GM12878 (cell line): ENCODE data around the gene MRAS. TPM values are rescaled to one million over a fixed set of nuclear protein-coding genes. Genes with fewer than 3 reads are reported as not detected.

ENCODE experiments used
- BCL11A ChIP-seq: IDR thresholded peaks from 2 replicates; pipeline ENCODE4 v1.6.1; 2011; ENCODE audit warnings: low read depth, low read length
- BCL3 ChIP-seq: IDR thresholded peaks from 2 replicates; pipeline ENCODE4 v1.6.1; 2011; ENCODE audit warnings: borderline replicate concordance, low read depth, mild to moderate bottlenecking, moderate library complexity, low read length; ENCODE audit not compliant: insufficient read depth, poor library complexity, severe bottlenecking
- BCLAF1 ChIP-seq: fragments of 450-650 bp; IDR thresholded peaks from 2 replicates; pipeline ENCODE4 v1.6.1; 2017; ENCODE audit warnings: antibody characterized with exemption, mild to moderate bottlenecking, moderate library complexity
- FOXM1 ChIP-seq: IDR thresholded peaks from 2 replicates; pipeline ENCODE4 v1.6.1; 2012; ENCODE audit warnings: low read depth, mild to moderate bottlenecking, inconsistent platforms, low read length, moderate library complexity
- KDM1A ChIP-seq: fragments of 200-600 bp; sonication (generic); IDR thresholded peaks from 2 replicates; pipeline ENCODE4 v1.6.1; 2016; ENCODE audit warnings: borderline replicate concordance
- MEF2B ChIP-seq: fragments of 450-650 bp; IDR thresholded peaks from 2 replicates; pipeline ENCODE4 v1.6.1; 2018; ENCODE audit warnings: mild to moderate bottlenecking, moderate library complexity; ENCODE audit not compliant: partially characterized antibody, poor library complexity, severe bottlenecking
- MTA3 ChIP-seq: IDR thresholded peaks from 2 replicates; pipeline ENCODE4 v1.6.1; 2012; ENCODE audit warnings: low read length, inconsistent platforms, borderline replicate concordance
- MYC ChIP-seq: IDR thresholded peaks from 2 replicates; pipeline ENCODE4 v1.6.1; 2011; ENCODE audit warnings: mild to moderate bottlenecking, low read length, moderate library complexity, inconsistent platforms; ENCODE audit not compliant: insufficient read depth, insufficient replicate concordance, insufficient read length, severe bottlenecking
- NFYA ChIP-seq: IDR thresholded peaks from 2 replicates; pipeline ENCODE4 v1.6.1; 2011; ENCODE audit warnings: low read depth, mild to moderate bottlenecking, low read length, improper control_type of control experiment, borderline replicate concordance
- NFYB ChIP-seq: IDR thresholded peaks from 2 replicates; pipeline ENCODE4 v1.6.1; 2011; ENCODE audit warnings: low read depth, mild to moderate bottlenecking, low read length, improper control_type of control experiment, moderate library complexity; ENCODE audit not compliant: insufficient read depth
- NRF1 ChIP-seq: conservative IDR thresholded peaks from 2 replicates; pipeline ENCODE4 v1.6.1; 2011; ENCODE audit warnings: mild to moderate bottlenecking, low read depth, low read length, improper control_type of control experiment
- PAX8 ChIP-seq: fragments of 450-650 bp; IDR thresholded peaks from 2 replicates; pipeline ENCODE4 v1.6.1; 2017; ENCODE audit warnings: mild to moderate bottlenecking, moderate library complexity
- POU2F2 ChIP-seq: IDR thresholded peaks from 3 replicates; pipeline ENCODE4 v1.6.1; 2011; ENCODE audit warnings: low read depth, mild to moderate bottlenecking, low read length, borderline replicate concordance
- RB1 ChIP-seq: fragments of 450-650 bp; formaldehyde crosslinking; IDR thresholded peaks from 2 replicates; pipeline ENCODE4 v1.6.1; 2017; ENCODE audit warnings: mild to moderate bottlenecking, borderline replicate concordance
- RFX5 ChIP-seq: IDR thresholded peaks from 2 replicates; pipeline ENCODE4 v1.6.1; 2011; ENCODE audit warnings: low read depth, low read length, improper control_type of control experiment
- SREBF1 ChIP-seq: IDR thresholded peaks from 2 replicates; pipeline ENCODE4 v1.6.1; 2012; ENCODE audit warnings: mild to moderate bottlenecking, low read length
- SRF ChIP-seq, 2 experiments: IDR thresholded peaks; 2 replicates each; pipeline ENCODE4 v1.6.1; 2011; ENCODE audit warnings: low read depth in 2 of 2, low read length in 2 of 2, mild to moderate bottlenecking in 1 of 2, moderate library complexity in 1 of 2
- SUZ12 ChIP-seq: fragments of 200-600 bp; sonication (generic); IDR thresholded peaks from one replicate; pipeline ENCODE4 v1.6.1; 2018; ENCODE audit warnings: antibody characterized with exemption, mild to moderate bottlenecking; ENCODE audit not compliant: unreplicated experiment
- TCF7 ChIP-seq: IDR thresholded peaks from 2 replicates; pipeline ENCODE4 v1.6.1; 2014; ENCODE audit warnings: antibody characterized with exemption, borderline replicate concordance
- ZBTB4 ChIP-seq: fragments of 450-650 bp; formaldehyde crosslinking; IDR thresholded peaks from 2 replicates; pipeline ENCODE4 v1.4.0; 2022; ENCODE audit warnings: mild to moderate bottlenecking, moderate library complexity
- ZNF274 ChIP-seq: IDR thresholded peaks from one replicate; pipeline ENCODE4 v1.8.0; 2011; ENCODE audit not compliant: insufficient read length, insufficient read depth
- ZNF622 ChIP-seq: fragments of 450-650 bp; IDR thresholded peaks from 2 replicates; pipeline ENCODE4 v1.6.1; 2017; ENCODE audit warnings: mild to moderate bottlenecking, inconsistent platforms
- polyA plus RNA-seq, 11 experiments: library from polyadenylated mRNA; depleted of rRNA in 4 of 11; unstranded in 6 of 11; stranded (reverse) in 5 of 11; fragments of >200 nt; fragmentation: Nextera tagmentation in 4 of 11; fragmentation: Illumina TruSeq in 1 of 11; extraction: Ambion mirVana in 4 of 11; extraction: Trizol in 1 of 11; gene quantifications; 1 replicate in 1 of 11; 2 replicates in 10 of 11; pipeline versions ENCODE4 v1.2.1 to v1.2.3, GENCODE V29; 2011 to 2016; ENCODE audit warnings: inconsistent platforms in 2 of 11, missing spikeins in 2 of 11, low read depth in 1 of 11
- total RNA-seq, 4 experiments: library from RNA; depleted of rRNA in 3 of 4; stranded (reverse); fragments of >200 nt in 3 of 4; fragmentation: Illumina TruSeq in 1 of 4; extraction: Trizol in 1 of 4; gene quantifications; 2 replicates each; pipeline versions ENCODE4 v1.2.1 to v1.2.3, GENCODE V29; 2013 to 2021

Gene MRAS
- total and polyA plus RNA-seq, 10 of the 15 experiments (the other 5 are each of a cell fraction or from before 2014, with no cell fraction given) = 0.01 to 0.44 (median 0.17) TPM; not detected in 6

- TF ChIP-seq ZNF274 (no peak), RB1 (no peak), ZNF622 (no peak), MTA3 (peak; percentile 54; the same call in 1 of the 2 replicates), SRF (IDR thresholded peaks at IDR 0.05; ENCODE audit: low read depth in 2 of 2, low read length in 2 of 2) (no peak), NFYA (no peak), NFYB (no peak), MEF2B (peak; percentile 81), MYC (no peak), SREBF1 (peak; percentile 62), PAX8 (no peak), ZBTB4 (CRISPR knock-in tag) (no peak), TCF7 (0 out of 2 replicates have a peak, but pooled peaks have one; percentile 23), BCL11A (peak; percentile 53; the same call in 1 of the 2 replicates), SUZ12 (no peak), FOXM1 (no peak), BCLAF1 (no peak), NRF1 (no peak), BCL3 (no peak), KDM1A (no peak), RFX5 (no peak), POU2F2 (peak; percentile 100)
These were observed 22.9 kb downstream of the MRAS start (continued) for GRCh38 chr3:138371070-138371965.
